Osteoblast (primary cell): ENCODE measurements around the gene PHACTR1. TPM values are rescaled to one million over a fixed set of nuclear protein-coding genes. Genes with fewer than 3 reads are reported as not detected.

Experiments used
- DNase-seq: peaks from one replicate; pipeline ENCODE4 v3.0.0; 2011; ENCODE audit warnings: low spot score, mixed read lengths; ENCODE audit not compliant: insufficient read length; ENCODE audit errors: missing footprints
- H2AFZ ChIP-seq: 2 replicates; pipeline ENCODE4 v1.6.0; 2011; ENCODE audit warnings: mild to moderate bottlenecking, low read length
- H3K27ac ChIP-seq: 2 replicates; pipeline ENCODE4 v1.5.1; 2011; ENCODE audit warnings: mild to moderate bottlenecking, low read depth, low read length, moderate library complexity
- H3K27me3 ChIP-seq: 2 replicates; pipeline ENCODE4 v1.6.0; 2012; ENCODE audit warnings: mild to moderate bottlenecking, control low read depth, inconsistent platforms, low read length, moderate library complexity; ENCODE audit not compliant: insufficient read depth
- H3K36me3 ChIP-seq: 2 replicates; pipeline ENCODE4 v1.5.1; 2011; ENCODE audit warnings: mild to moderate bottlenecking, low read length, control low read depth, moderate library complexity; ENCODE audit not compliant: insufficient read depth
- H3K4me1 ChIP-seq: 2 replicates; pipeline ENCODE4 v1.5.1; 2011; ENCODE audit warnings: mild to moderate bottlenecking, low read length, control low read depth, moderate library complexity; ENCODE audit not compliant: insufficient read depth
- H3K4me2 ChIP-seq: 2 replicates; pipeline ENCODE4 v1.6.0; 2011; ENCODE audit warnings: mild to moderate bottlenecking, low read length; ENCODE audit not compliant: insufficient read depth
- H3K4me3 ChIP-seq: fragments of 200-600 bp; sonication (generic); 3 replicates; pipeline ENCODE4 v1.5.1; 2012; ENCODE audit warnings: mild to moderate bottlenecking, low read length, inconsistent platforms; ENCODE audit not compliant: insufficient read depth
- H3K79me2 ChIP-seq: 2 replicates; pipeline ENCODE4 v1.6.0; 2012; ENCODE audit warnings: mild to moderate bottlenecking, low read length, control low read depth, inconsistent platforms; ENCODE audit not compliant: insufficient read depth
- H3K9me3 ChIP-seq: 2 replicates; pipeline ENCODE4 v1.5.1; 2011; ENCODE audit warnings: low read depth, low read length, control low read depth
- H4K20me1 ChIP-seq: 2 replicates; pipeline ENCODE4 v1.6.0; 2012; ENCODE audit warnings: mild to moderate bottlenecking, low read length, control low read depth; ENCODE audit not compliant: insufficient read depth
- total RNA-seq: library from RNA; depleted of rRNA; stranded (reverse); fragments of >200 nt; gene quantifications from 2 replicates; pipeline ENCODE4 v1.2.3, GENCODE V29; 2012
- TF ChIP-seq, protein P1 (sequence below): IDR thresholded peaks from 2 replicates; pipeline ENCODE4 v1.5.1; 2011; ENCODE audit warnings: mild to moderate bottlenecking, low read depth, low read length, moderate library complexity; ENCODE audit errors: extremely low read depth

PHACTR1 gene
- total RNA-seq, 1 donor: 0.36 TPM

DNA sequence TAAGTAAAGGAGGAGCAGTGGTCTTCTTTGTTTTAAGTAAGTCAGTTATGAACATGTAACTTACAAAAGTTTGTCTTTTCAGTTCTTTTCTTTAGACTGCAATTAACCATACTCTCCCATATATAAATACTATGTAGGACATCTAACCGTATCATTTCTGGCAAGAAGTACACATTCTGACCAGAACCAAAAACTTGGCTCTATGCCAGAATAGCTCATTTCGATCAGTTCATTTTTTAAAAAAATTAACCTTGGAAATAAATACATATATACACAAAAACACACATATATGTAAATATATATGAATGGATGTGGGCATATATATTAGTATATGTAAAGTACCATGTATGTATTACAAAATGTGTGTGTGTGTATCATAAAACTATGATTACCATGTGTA, 145.0 kb downstream of the PHACTR1 start:
- TF ChIP-seq, protein P1, sequence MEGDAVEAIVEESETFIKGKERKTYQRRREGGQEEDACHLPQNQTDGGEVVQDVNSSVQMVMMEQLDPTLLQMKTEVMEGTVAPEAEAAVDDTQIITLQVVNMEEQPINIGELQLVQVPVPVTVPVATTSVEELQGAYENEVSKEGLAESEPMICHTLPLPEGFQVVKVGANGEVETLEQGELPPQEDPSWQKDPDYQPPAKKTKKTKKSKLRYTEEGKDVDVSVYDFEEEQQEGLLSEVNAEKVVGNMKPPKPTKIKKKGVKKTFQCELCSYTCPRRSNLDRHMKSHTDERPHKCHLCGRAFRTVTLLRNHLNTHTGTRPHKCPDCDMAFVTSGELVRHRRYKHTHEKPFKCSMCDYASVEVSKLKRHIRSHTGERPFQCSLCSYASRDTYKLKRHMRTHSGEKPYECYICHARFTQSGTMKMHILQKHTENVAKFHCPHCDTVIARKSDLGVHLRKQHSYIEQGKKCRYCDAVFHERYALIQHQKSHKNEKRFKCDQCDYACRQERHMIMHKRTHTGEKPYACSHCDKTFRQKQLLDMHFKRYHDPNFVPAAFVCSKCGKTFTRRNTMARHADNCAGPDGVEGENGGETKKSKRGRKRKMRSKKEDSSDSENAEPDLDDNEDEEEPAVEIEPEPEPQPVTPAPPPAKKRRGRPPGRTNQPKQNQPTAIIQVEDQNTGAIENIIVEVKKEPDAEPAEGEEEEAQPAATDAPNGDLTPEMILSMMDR: no peak
- no peaks in the 10 kb centered on the region for H3K9me3 ChIP-seq
- H3K79me2 ChIP-seq: no peaks in the 10 kb centered on the region
- H3K36me3 ChIP-seq: no peaks in the 10 kb centered on the region
- DNase-seq: peak; percentile 27
- no peak overlapping the region for H3K4me2 ChIP-seq
- no peak overlapping the region for H2AFZ ChIP-seq
- H3K27me3 ChIP-seq: no peaks in the 10 kb centered on the region
- no peak overlapping the region for H3K4me3 ChIP-seq
- no peak overlapping the region for H3K27ac ChIP-seq
- H4K20me1 ChIP-seq: no peaks in the 10 kb centered on the region
- no peaks in the 10 kb centered on the region for H3K4me1 ChIP-seq

DNA sequence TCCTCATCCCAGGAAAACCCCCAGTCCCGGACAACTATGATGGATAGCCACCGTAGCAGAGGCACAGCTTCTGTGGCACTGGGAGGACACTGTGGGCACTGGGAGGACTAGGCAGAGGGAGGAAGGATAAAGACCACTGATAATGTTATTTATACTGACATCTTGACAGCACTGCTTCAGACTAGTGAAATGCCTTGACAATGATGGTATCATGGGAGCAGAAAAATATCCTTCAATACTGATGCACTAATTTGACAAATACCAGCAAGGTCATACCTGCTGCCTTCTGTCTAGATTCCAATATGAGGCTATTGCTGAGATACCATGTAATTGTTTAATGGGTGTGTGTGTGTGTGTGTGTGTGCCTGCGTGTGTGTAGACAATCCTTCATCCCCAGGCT, 148.6 kb downstream of the PHACTR1 start:
- no peak for DNase-seq
- Histone ChIP-seq H3K9me3 (no peaks in the 10 kb centered on the region), H3K4me3 (no peak overlapping the region), H3K4me2 (no peak overlapping the region), H3K27ac (no peak overlapping the region), H3K36me3 (no peaks in the 10 kb centered on the region), H3K4me1 (no peaks in the 10 kb centered on the region), H2AFZ (no peak overlapping the region), H3K79me2 (no peaks in the 10 kb centered on the region), H3K27me3 (no peaks in the 10 kb centered on the region), H4K20me1 (no peaks in the 10 kb centered on the region)
- TF ChIP-seq, protein P1: no peak

DNA sequence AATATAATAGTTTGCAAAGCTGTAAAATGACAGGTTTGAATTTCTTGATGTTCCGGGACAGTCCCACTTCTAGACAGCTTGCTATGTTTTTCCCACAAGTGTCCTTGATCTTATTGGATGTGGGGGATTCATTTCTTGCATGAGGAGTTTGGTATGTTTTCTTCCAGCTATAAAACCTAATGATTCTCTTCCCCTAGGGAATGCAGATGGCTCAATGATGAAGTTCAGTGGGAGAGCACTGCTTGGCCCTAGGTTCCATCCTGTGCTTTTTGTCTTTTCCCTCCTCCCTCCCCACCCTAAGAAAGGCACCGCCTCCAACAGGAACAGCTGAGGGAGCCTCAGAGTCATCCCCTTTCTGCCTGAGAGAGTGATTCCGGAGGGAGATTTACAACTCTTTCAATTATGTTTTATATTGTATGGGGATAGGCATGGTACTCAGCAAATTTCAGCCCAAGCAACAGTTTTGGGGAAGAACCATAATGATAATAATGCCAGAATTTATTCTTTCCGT, 149.2 kb downstream of the PHACTR1 start:
- H2AFZ ChIP-seq: no peak overlapping the region
- H3K27me3 ChIP-seq: no peaks in the 10 kb centered on the region
- H3K4me2 ChIP-seq: no peak overlapping the region
- H3K79me2 ChIP-seq: no peaks in the 10 kb centered on the region
- H3K36me3 ChIP-seq: no peaks in the 10 kb centered on the region
- H3K4me1 ChIP-seq: no peaks in the 10 kb centered on the region
- no peaks in the 10 kb centered on the region for H3K9me3 ChIP-seq
- no peak overlapping the region for H3K27ac ChIP-seq
- H3K4me3 ChIP-seq: no peak overlapping the region
- TF ChIP-seq, protein P1: no peak
- no peaks in the 10 kb centered on the region for H4K20me1 ChIP-seq
- no peak for DNase-seq

DNA sequence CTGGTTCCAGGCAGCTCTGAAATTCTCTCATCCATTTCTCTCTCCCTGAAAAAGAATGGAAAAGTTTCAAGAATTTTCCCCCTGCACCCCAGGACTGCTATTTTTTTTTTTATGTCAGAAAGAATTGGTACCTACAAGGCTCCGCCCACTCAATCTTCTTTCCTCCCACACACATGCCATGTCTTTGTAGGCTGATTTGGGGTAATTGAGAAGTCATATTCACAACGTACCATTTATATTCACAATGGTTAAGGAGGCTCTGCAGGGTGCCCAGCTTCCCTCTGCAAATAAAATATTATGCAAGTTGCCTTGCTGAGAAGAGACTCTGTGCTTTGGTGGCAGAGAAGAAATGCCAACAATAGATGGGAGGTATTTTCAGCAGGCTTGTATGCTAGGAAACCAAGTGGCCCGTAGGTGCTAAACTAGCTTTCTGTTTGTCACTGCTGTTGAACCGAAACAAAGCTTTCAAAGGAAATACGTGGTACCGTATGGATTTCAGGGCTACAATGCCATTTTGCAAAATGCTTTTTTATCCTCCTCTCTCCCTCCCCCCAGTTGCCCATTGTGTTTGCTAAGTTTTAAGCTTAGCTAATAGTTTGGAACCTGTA, 150.0 kb downstream of the PHACTR1 start:
- no peaks in the 10 kb centered on the region for H3K4me1 ChIP-seq
- H3K79me2 ChIP-seq: no peaks in the 10 kb centered on the region
- no peak overlapping the region for H3K4me3 ChIP-seq
- TF ChIP-seq, protein P1: no peak
- H3K4me2 ChIP-seq: no peak overlapping the region
- no peak overlapping the region for H3K27ac ChIP-seq
- no peaks in the 10 kb centered on the region for H4K20me1 ChIP-seq
- no peak for DNase-seq
- no peak overlapping the region for H2AFZ ChIP-seq
- H3K27me3 ChIP-seq: no peaks in the 10 kb centered on the region
- H3K36me3 ChIP-seq: no peaks in the 10 kb centered on the region
- H3K9me3 ChIP-seq: no peaks in the 10 kb centered on the region
